HepG2 (cell line): ENCODE data around the gene RBM43. TPM values are rescaled to one million over a fixed set of nuclear protein-coding genes. Genes with fewer than 3 reads are reported as not detected.

Experiments
- ARID2 ChIP-seq: sonication (generic); formaldehyde crosslinking; IDR thresholded peaks from 2 replicates; pipeline ENCODE4 v1.8.1; 2022; ENCODE audit warnings: mild to moderate bottlenecking, missing genetic modification reagents, borderline replicate concordance
- ATRX ChIP-seq: sonication (generic); formaldehyde crosslinking; IDR thresholded peaks from 2 replicates; pipeline ENCODE4 v1.4.0; 2020; ENCODE audit warnings: missing genetic modification reagents, borderline replicate concordance
- CBX1 ChIP-seq: IDR thresholded peaks from one replicate; pipeline ENCODE4 v1.6.1; 2016; ENCODE audit warnings: antibody characterized with exemption, low read depth
- CEBPG ChIP-seq: IDR thresholded peaks from 2 replicates; pipeline ENCODE4 v1.6.1; 2016
- ERF ChIP-seq: IDR thresholded peaks from 2 replicates; pipeline ENCODE4 v1.6.1; 2018; ENCODE audit warnings: missing biosample characterization, missing genetic modification reagents
- FLYWCH1 ChIP-seq: sonication (generic); formaldehyde crosslinking; IDR thresholded peaks from 2 replicates; pipeline ENCODE4 v1.8.1; 2023; ENCODE audit warnings: mild to moderate bottlenecking, missing genetic modification reagents
- FOXA1 ChIP-seq, 2 experiments: fragments of 450-650 bp in 1 of 2; sonication (generic) in 1 of 2; formaldehyde crosslinking in 1 of 2; IDR thresholded peaks; 2 replicates each; pipeline versions ENCODE4 v1.4.0 to v1.6.1; 2016 to 2020; ENCODE audit warnings: missing genetic modification reagents in 1 of 2
- GABPA ChIP-seq, 2 experiments: IDR thresholded peaks; 2 replicates each; pipeline ENCODE4 v1.6.1; 2011 to 2016; ENCODE audit warnings: low read depth in 2 of 2, low read length in 1 of 2, missing biosample characterization in 1 of 2, missing genetic modification characterization in 1 of 2
- HNF4G ChIP-seq, 2 experiments: sonication (generic) in 1 of 2; formaldehyde crosslinking in 1 of 2; IDR thresholded peaks; 2 replicates each; pipeline versions ENCODE4 v1.4.0 to v1.6.1; 2011 to 2020; ENCODE audit warnings: borderline replicate concordance in 2 of 2, low read depth in 2 of 2, mild to moderate bottlenecking in 2 of 2, low read length in 1 of 2, missing genetic modification reagents in 1 of 2, moderate library complexity in 1 of 2
- NR2F1 ChIP-seq, 2 experiments: fragments of 450-650 bp in 1 of 2; formaldehyde crosslinking in 1 of 2; IDR thresholded peaks; 2 replicates each; pipeline versions ENCODE4 v1.5.0 to v1.6.1; 2016 to 2020; ENCODE audit warnings: mild to moderate bottlenecking in 1 of 2, missing compliant biosample characterization in 1 of 2, missing genetic modification reagents in 1 of 2, moderate library complexity in 1 of 2
- NRL ChIP-seq: sonication (generic); formaldehyde crosslinking; IDR thresholded peaks from 2 replicates; pipeline ENCODE4 v1.5.0; 2020; ENCODE audit warnings: missing genetic modification reagents, mild to moderate bottlenecking, moderate library complexity, borderline replicate concordance
- POGK ChIP-seq: sonication (generic); formaldehyde crosslinking; conservative IDR thresholded peaks from 2 replicates; pipeline ENCODE4 v1.8.0; 2022; ENCODE audit warnings: mild to moderate bottlenecking, moderate library complexity, missing genetic modification reagents
- RAD51 ChIP-seq: fragments of 450-650 bp; IDR thresholded peaks from 2 replicates; pipeline ENCODE4 v1.6.1; 2016; ENCODE audit warnings: borderline replicate concordance
- RORA ChIP-seq: sonication (generic); formaldehyde crosslinking; IDR thresholded peaks from 2 replicates; pipeline ENCODE4 v1.5.0; 2020; ENCODE audit warnings: mild to moderate bottlenecking, missing genetic modification reagents, moderate library complexity
- SMARCE1 ChIP-seq: fragments of 450-650 bp; IDR thresholded peaks from 2 replicates; pipeline ENCODE4 v1.6.1; 2017; ENCODE audit warnings: borderline replicate concordance
- SP1 ChIP-seq, 2 experiments: fragments of 450-650 bp in 1 of 2; sonication (generic) in 1 of 2; formaldehyde crosslinking in 1 of 2; IDR thresholded peaks; 2 replicates each; pipeline versions ENCODE4 v1.4.0 to v1.6.1; 2016 to 2020; ENCODE audit warnings: missing genetic modification reagents in 1 of 2
- SP4 ChIP-seq: sonication (generic); formaldehyde crosslinking; IDR thresholded peaks from 2 replicates; pipeline ENCODE4 v1.8.1; 2023; ENCODE audit warnings: mild to moderate bottlenecking, missing genetic modification reagents
- THYN1 ChIP-seq: sonication (generic); formaldehyde crosslinking; IDR thresholded peaks from 2 replicates; pipeline ENCODE4 v1.8.1; 2023; ENCODE audit warnings: low read depth, mild to moderate bottlenecking, moderate library complexity, missing genetic modification reagents, borderline replicate concordance
- ZMYM2 ChIP-seq: sonication (generic); formaldehyde crosslinking; IDR thresholded peaks from 2 replicates; pipeline ENCODE4 v1.8.0; 2022; ENCODE audit warnings: mild to moderate bottlenecking, missing genetic modification reagents
- ZMYM4 ChIP-seq: sonication (generic); formaldehyde crosslinking; IDR thresholded peaks from 2 replicates; pipeline ENCODE4 v1.8.1; 2023; ENCODE audit warnings: mild to moderate bottlenecking, missing genetic modification reagents
- ZNF883 ChIP-seq: sonication (generic); formaldehyde crosslinking; IDR thresholded peaks from 2 replicates; pipeline ENCODE4 v1.5.1; 2020; ENCODE audit warnings: mild to moderate bottlenecking, missing genetic modification reagents; ENCODE audit errors: not compliant biosample characterization
- ZSCAN21 ChIP-seq: sonication (generic); formaldehyde crosslinking; IDR thresholded peaks from 2 replicates; pipeline ENCODE4 v1.8.0; 2022; ENCODE audit warnings: mild to moderate bottlenecking, missing genetic modification reagents, moderate library complexity, borderline replicate concordance
- polyA plus RNA-seq, 8 experiments: library from polyadenylated mRNA; depleted of rRNA in 3 of 8; stranded (reverse) in 7 of 8; unstranded in 1 of 8; fragments of >200 nt; fragmentation: Illumina TruSeq in 4 of 8; extraction: Trizol in 4 of 8; gene quantifications; 2 replicates each; pipeline versions ENCODE4 v1.2.1 to v1.2.3, GENCODE V29; 2011 to 2016; ENCODE audit warnings: low read depth in 4 of 8, missing spikeins in 1 of 8, mixed read lengths in 1 of 8; ENCODE audit not compliant: insufficient read depth in 1 of 8
- total RNA-seq, 5 experiments: library from RNA; depleted of rRNA; stranded (reverse); fragments of >200 nt; fragmentation: Illumina TruSeq; extraction: Trizol; gene quantifications; 2 replicates each; pipeline ENCODE4 v1.2.3, GENCODE V29; 2016; ENCODE audit warnings: low read depth in 1 of 5
- TF ChIP-seq, protein P1 (sequence below): sonication (generic); formaldehyde crosslinking; conservative IDR thresholded peaks from 2 replicates; pipeline ENCODE4 v1.8.0; 2022; ENCODE audit warnings: missing genetic modification reagents

RBM43 gene
- total and polyA plus RNA-seq, 2 of the 13 experiments (the other 11 are each of a cell fraction or from before 2014, with no cell fraction given), result 0.31 to 0.70 TPM

- no peak for TF ChIP-seq FOXA1 (IDR thresholded peaks at IDR 0.05)
- TF ChIP-seq FOXA1 (CRISPR knock-in tag; IDR thresholded peaks at IDR 0.05), result peak; percentile 19; the same call in 1 of the 2 replicates
- no peak for TF ChIP-seq ATRX (CRISPR knock-in tag)
- TF ChIP-seq ZMYM2 (CRISPR knock-in tag), result no peak
- TF ChIP-seq ZSCAN21 (CRISPR knock-in tag), result no peak
- TF ChIP-seq SP4 (CRISPR knock-in tag), result no peak
- TF ChIP-seq ZNF883, result no peak
- 0 out of 2 replicates have a peak, but pooled peaks have one; percentile 22 for TF ChIP-seq POGK
- TF ChIP-seq FLYWCH1 (CRISPR knock-in tag), result no peak
- TF ChIP-seq HNF4G (IDR thresholded peaks at IDR 0.05; ENCODE audit: borderline replicate concordance, low read depth, low read length), result 0 out of 2 replicates have a peak, but pooled peaks have one; percentile 34
- TF ChIP-seq HNF4G (CRISPR knock-in tag; IDR thresholded peaks at IDR 0.05; ENCODE audit: borderline replicate concordance, low read depth), result peak; percentile 58; the same call in 1 of the 2 replicates
- TF ChIP-seq ZMYM4, result peak; percentile 84
- no peak for TF ChIP-seq NRL
- TF ChIP-seq, protein P1, sequence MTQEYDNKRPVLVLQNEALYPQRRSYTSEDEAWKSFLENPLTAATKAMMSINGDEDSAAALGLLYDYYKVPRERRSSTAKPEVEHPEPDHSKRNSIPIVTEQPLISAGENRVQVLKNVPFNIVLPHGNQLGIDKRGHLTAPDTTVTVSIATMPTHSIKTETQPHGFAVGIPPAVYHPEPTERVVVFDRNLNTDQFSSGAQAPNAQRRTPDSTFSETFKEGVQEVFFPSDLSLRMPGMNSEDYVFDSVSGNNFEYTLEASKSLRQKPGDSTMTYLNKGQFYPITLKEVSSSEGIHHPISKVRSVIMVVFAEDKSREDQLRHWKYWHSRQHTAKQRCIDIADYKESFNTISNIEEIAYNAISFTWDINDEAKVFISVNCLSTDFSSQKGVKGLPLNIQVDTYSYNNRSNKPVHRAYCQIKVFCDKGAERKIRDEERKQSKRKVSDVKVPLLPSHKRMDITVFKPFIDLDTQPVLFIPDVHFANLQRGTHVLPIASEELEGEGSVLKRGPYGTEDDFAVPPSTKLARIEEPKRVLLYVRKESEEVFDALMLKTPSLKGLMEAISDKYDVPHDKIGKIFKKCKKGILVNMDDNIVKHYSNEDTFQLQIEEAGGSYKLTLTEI (CRISPR knock-in tag), result no peak
- TF ChIP-seq NR2F1 (CRISPR knock-in tag; IDR thresholded peaks at IDR 0.05), result 0 out of 4 replicates have a peak, but pooled peaks of 1 of the 2 experiments have one; percentile 26
- TF ChIP-seq THYN1 (CRISPR knock-in tag), result no peak
- TF ChIP-seq CEBPG (CRISPR knock-in tag), result no peak
- TF ChIP-seq RORA (CRISPR knock-in tag), result no peak
- no peak for TF ChIP-seq SMARCE1
- TF ChIP-seq GABPA (IDR thresholded peaks at IDR 0.05; ENCODE audit: low read depth, low read length), result no peak
- no peak for TF ChIP-seq GABPA (CRISPR knock-in tag; IDR thresholded peaks at IDR 0.05; ENCODE audit: low read depth)
- TF ChIP-seq ERF (CRISPR knock-in tag), result no peak
- no peak for TF ChIP-seq ARID2
- no peak for TF ChIP-seq SP1 (IDR thresholded peaks at IDR 0.05)
- no peak for TF ChIP-seq SP1 (CRISPR knock-in tag; IDR thresholded peaks at IDR 0.05)
- no peak for TF ChIP-seq CBX1
- no peak for TF ChIP-seq RAD51
Observed at GRCh38 chr2:151264157-151264825, 2.6 kb upstream of the RBM43 start (continued).
